ENCODE results near the gene ARID1A.
A peak's percentile ranks its signal among the peaks of the same experiment; 100 is the strongest.
"Not testable (repeated sequence)": the region's sequence is repeated elsewhere in the genome, so short reads cannot be mapped to it uniquely, and the experiment has no call there.

The ARID1A gene

DNA sequence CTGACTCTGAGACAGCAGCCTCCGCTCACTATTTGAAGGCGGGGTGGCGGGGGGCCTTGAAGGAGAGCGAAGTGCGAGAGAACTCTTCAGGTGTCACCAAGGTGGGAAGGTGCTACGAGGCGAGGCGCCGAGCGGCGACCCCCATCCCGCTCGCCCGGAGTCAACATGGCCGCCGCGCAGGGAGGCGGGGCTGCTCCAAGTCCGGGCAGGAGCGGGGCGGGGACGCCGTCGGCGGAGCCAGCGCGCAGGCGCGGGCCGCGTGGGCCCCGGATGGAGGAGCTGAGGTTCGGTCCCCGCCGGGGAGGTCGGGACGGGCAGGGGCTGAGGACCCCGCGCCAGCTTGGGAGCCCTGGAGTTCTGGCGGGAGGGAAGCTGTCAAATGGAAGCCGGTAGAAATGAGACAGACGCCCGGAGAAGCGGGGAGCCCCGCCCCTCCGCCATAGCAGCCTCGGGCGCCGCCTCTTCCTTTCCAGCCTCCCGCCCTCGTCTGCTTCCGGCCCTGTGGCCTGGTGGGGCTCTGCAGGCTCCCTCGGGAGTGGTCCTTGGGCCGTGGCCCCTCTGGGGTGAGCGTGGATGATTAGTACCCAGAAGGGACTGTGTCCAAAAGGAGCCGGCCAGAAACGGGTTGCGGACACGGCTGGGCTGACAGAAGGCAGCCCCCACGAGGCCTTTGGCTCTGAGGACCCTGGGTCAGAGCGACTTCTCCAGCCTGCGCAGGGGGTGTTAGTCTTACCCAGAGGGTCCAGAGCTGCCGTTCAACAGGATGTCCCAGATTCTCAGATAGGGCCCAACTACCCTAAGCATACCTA is 92.1 kb downstream of the ARID1A start, which contains the start of gene PIGV:
Gene PIGV, plus strand, starts transcription at position 245 of the 809 bp plus-strand sequence. CDS start 2,866 bp downstream, outside the sequence.
- peak; percentile 65 to 70 for DNase-seq (ENCODE audit: low read depth in 2 of 2)

- DNase-seq (ENCODE audit: low read depth in 2 of 2), result no peak
Observed at GRCh38 chr1:26788515-26788785, 92.6 kb downstream of the ARID1A start.

DNA sequence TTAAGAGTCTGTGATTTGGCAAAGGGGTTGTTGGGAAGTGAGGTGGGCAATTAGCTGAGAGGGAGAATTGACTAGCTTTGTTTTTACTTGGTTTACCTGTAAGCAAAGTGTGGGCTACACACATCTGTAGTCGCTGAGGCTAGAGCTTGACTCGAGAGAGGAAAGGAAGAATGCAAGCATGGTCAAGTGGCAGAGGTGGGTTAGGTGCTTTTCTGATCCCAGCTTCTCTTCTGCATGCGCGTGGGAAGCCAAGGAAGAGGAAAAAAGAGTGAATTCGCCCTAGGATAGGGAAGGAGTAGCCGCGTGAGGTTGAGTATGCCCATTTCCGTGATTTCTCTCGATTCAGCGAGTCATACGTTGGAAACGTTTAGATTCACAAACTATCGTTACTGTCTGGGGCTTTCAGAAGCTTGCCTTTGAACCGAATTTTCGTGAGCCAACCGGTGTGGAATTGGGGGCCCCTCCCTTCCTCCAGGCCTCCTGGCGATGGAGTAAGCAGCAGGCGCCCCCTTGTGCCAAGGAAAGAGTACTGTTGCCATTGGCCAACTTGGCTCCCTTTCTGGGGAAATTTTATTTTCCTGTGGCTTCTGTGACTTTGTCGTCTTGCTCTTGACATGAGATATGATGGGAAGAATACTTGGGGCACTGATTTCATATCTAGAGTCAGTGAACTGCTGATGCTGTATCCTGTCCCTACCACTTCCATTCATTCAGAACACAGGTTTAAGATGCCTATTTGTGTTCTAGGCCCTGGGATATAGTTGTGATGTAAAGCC is 93.2 kb downstream of the ARID1A start:
- DNase-seq (ENCODE audit: low read depth in 2 of 2), result peak; percentile 70 to 73

DNA sequence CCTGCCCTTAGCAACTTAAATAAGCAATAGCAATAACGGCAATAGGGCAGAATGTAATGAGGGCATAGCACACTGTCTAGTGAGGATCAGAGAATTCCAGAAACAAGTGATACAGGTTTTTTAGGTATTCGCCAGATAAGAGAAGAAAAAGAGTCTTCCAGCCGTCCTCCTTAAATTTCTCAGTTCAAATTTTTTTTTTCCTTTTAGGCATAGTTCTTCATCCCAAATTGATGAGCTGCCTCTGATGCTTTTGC is 93.7 kb downstream of the ARID1A start:
- DNase-seq (ENCODE audit: low read depth in 2 of 2), result no peak

- no peak for DNase-seq (ENCODE audit: low read depth in 2 of 2)
Observed at GRCh38 chr1:26789931-26790330, 94.1 kb downstream of the ARID1A start.

- no peak for DNase-seq (ENCODE audit: low read depth in 2 of 2)
Observed at GRCh38 chr1:26790551-26790953, 94.7 kb downstream of the ARID1A start.

DNA sequence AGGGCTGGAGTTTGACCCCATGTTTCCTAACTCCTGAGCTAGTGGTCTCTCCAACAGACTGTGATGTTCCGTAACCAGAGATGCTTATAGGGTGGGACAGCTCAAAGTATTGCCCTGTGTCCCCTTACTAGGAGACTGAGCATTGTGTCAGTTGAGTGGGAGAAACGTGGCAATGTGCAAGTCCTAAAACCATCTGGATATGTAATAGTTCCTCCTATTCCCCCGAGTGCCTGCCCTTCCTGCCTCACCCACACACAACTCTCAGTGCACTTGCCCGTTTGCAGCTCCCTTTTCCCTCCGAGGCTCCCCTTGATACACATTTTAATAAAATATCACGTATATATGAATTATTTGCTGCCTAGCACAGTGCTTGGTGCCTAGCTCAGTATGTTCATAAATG is 95.3 kb downstream of the ARID1A start:
- no peak for DNase-seq (ENCODE audit: low read depth in 2 of 2)

DNA sequence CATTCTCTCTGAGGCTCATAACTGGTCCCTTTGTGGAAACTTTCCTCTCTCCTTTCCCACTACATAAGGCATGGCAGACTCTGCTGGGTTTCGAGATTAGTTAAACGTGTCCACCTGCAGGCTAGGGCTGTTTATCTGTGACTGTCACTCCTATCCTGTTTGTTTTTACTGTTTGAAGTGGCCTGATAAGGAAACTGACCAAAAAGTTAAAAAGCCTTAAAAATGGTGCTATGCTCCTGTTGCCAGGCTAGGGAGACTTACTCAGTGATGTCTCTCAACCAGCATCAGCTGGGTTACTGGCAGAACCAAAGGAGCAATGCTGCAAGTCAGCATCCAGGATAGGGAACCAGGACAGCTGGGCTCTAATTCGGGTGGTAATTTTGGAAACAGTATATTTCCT is 95.8 kb downstream of the ARID1A start:
- no peak for DNase-seq (ENCODE audit: low read depth in 2 of 2)

DNA sequence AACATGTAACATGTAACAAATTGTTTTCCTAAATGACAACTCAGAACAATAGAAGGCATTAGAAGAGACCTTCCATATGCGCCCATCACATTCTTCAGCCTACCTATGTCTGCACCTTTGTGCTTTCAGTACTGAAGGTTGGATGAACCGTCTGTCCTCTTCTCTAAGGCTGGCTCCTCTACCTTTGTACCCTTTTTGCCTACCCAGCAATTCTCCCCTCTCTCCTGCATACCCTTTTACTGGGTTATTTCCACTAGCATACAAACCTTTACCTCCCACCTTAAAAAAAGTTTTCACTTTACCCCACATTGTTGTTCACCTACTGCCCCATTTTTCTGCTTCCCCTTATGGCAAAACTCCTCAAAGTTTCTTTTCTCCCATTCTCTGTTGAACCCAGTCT is 97.1 kb downstream of the ARID1A start:
- no peak for DNase-seq (ENCODE audit: low read depth in 2 of 2)

DNA sequence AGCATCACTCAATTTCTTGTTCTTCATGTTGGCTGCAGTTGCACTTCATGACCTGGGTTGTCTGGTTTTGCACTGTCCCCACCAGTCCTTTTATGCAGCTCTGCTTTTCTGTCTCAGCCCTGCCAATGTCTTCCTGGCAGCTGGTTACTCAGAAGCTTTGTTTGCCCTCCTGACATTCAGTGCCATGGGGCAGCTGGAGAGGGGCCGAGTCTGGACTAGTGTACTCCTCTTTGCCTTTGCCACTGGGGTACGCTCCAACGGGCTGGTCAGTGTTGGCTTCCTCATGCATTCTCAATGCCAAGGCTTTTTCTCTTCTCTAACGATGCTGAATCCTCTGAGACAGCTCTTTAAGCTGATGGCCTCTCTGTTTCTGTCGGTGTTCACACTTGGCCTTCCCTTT is 98.6 kb downstream of the ARID1A start:
- DNase-seq (ENCODE audit: low read depth in 2 of 2), result no peak

DNA sequence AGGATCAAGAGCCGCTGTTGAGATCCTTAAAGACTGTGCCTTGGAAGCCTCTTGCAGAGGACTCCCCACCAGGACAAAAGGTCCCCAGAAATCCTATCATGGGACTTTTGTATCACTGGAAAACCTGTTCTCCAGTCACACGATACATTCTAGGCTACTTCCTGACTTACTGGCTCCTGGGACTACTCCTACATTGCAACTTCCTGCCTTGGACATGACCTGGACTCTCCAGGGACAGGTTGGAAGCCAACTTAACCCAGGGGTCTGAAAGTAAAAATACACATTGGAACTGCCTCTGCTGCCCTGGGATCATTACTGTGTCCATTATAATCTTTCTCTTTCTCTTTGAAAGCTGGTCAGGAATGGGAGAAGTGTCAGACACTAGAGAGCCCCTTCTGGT is 101.8 kb downstream of the ARID1A start:
- DNase-seq (ENCODE audit: low read depth in 2 of 2), result no peak

DNA sequence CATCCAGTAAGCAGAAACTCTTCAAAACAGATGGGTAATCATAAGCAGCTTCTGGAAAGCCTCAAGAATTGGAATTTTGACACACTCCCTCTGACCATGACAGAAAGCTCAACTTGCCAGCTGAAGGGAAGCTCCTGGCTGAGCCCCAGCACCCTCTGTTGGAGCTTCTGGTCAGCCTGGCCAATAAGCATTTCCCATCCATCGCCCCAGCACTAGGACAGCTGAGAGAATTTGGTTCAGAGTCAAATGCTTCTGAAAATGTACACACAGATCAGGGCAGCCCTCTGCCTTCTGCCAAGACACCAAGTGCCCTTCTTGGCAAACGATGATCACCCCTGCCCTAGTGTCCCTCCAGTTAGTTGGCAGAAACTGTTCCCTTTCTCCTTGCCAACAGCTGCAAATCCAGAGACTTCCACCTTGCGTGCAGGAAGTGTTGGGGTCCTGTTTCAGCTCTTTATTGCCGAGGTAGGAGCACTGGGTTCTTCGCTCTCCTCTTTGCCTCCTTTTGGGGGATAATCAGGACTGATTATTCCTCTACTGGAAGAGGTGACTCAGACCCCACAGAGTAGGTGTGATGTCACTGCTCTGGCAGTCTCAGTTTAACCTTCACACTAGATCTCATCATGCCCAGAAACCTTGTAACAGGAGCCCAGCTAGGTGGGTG is 103.8 kb downstream of the ARID1A start:
- peak in 1 of 2 experiments; percentile 44 for DNase-seq (ENCODE audit: low read depth in 2 of 2)

DNA sequence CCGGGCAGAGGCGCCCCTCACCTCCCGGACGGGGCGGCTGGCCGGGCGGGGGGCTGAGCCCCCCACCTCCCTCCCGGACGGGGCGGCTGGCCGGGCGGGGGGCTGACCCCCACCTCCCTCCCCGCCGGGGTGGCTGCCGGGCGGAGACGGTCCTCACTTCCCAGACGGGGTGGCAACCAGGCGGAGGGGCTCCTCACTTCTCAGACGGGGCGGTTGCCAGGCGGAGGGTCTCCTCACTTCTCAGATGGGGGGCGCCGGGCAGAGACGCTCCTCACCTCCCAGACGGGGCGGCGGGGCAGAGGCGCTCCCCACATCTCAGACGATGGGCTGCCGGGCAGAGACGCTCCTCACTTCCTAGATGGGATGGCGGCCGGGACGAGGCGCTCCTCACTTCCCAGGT is 108.1 kb downstream of the ARID1A start:
- not testable (repeated sequence) for DNase-seq (ENCODE audit: low read depth in 2 of 2)

- DNase-seq (ENCODE audit: low read depth in 2 of 2), result not testable (repeated sequence)
Observed at GRCh38 chr1:26810105-26810504, 114.3 kb downstream of the ARID1A start.

GRCh38 chr1:26811057-26811456 is 115.2 kb downstream of the ARID1A start:
- no peak for DNase-seq (ENCODE audit: low read depth in 2 of 2)

DNA sequence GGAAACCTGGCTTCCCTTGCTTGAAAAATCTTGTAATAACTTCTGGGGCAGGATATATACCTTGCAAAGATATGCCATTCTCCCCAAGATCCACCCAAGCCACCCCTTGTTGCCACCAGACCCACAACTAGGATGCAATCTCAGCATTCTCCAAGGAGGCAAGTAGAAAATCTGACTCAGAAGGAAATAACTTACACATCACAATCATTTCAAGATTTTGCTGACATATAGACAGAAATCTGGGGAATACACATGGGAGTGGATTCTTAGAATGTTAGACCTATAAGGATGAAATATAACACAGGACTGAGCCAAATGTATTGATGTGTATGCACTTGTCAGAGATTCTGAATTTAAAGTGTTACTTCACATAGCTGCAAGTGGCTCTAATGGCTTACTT is 115.9 kb downstream of the ARID1A start:
- no peak for DNase-seq (ENCODE audit: low read depth in 2 of 2)

- DNase-seq (ENCODE audit: low read depth in 2 of 2), result no peak
Observed at GRCh38 chr1:26814377-26814776, 118.6 kb downstream of the ARID1A start.

GRCh38 chr1:26814893-26815292 is 119.1 kb downstream of the ARID1A start:
- DNase-seq (ENCODE audit: low read depth in 2 of 2), result no peak

- DNase-seq (ENCODE audit: low read depth in 2 of 2), result no peak
Observed at GRCh38 chr1:26820784-26821269, 125.0 kb downstream of the ARID1A start.

GRCh38 chr1:26822737-26823395 is 127.1 kb downstream of the ARID1A start:
- no peak for DNase-seq (ENCODE audit: low read depth in 2 of 2)

DNA sequence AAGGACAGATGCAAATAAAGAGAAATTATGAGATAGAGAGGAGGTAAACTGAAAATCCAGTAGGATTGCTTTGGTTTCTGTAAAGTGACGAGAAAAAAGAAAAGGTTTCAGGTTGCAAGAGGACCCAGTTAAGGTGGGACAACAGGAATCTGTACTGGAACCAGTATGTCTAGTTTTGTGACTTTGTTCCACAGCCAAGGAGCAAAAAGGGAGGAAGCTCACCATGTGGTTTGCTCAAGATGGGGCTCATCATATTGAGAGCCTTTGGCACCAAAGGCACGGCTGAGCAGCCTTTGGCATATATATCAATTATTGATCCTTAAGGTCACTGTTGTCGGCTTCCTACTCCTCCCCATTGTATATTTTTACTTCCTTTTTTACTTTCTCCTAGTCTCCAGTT is 128.9 kb downstream of the ARID1A start:
- no peak for DNase-seq (ENCODE audit: low read depth in 2 of 2)
